ENCODE measurements around the gene DMRTC2.
A peak's percentile ranks its signal among the peaks of the same experiment; 100 is the strongest.

Gene DMRTC2

GRCh38 chr19:41888926-41889325 is 44.1 kb downstream of the DMRTC2 start:
- TF ChIP-seq CTCF (IDR thresholded peaks at IDR 0.05; ENCODE audit: insufficient read depth, low read length, missing control alignments), result no peak
- H3K4me3 ChIP-seq (ENCODE audit: low read depth, low read length), result no peak overlapping the region
- POLR2A ChIA-PET, result no interaction called here
- CTCF ChIA-PET, result interaction anchor here (1.0 kb wide), 1 partner anchor 51 kb away, joined by 3 read pairs; no protein-coding TSS in a partner anchor
- no peak for DNase-seq (ENCODE audit: low read depth, low spot score)

GRCh38 chr19:41889896-41890295 is 45.1 kb downstream of the DMRTC2 start:
- no peak for DNase-seq (ENCODE audit: low read depth, low spot score)
- TF ChIP-seq CTCF (IDR thresholded peaks at IDR 0.05; ENCODE audit: insufficient read depth, low read length, missing control alignments), result no peak
- H3K4me3 ChIP-seq (ENCODE audit: low read depth, low read length), result no peak overlapping the region
- CTCF ChIA-PET, result no interaction called here
- POLR2A ChIA-PET, result interaction anchor here (0.6 kb wide), 1 partner anchor 21 kb away, joined by 3 read pairs; no protein-coding TSS in a partner anchor

GRCh38 chr19:41890936-41891335 is 46.1 kb downstream of the DMRTC2 start:
- CTCF ChIA-PET, result interaction anchor here (1.0 kb wide), 1 partner anchor 60 kb away, joined by 4 read pairs; no protein-coding TSS in a partner anchor

GRCh38 chr19:41892173-41892902 is 47.5 kb downstream of the DMRTC2 start:
- ChIA-PET CTCF (no interaction called here), POLR2A (no interaction called here)
- DNase-seq (ENCODE audit: low read depth, low spot score), result no peak
- H3K4me3 ChIP-seq (ENCODE audit: low read depth, low read length), result no peak overlapping the region
- TF ChIP-seq CTCF (IDR thresholded peaks at IDR 0.05; ENCODE audit: insufficient read depth, low read length, missing control alignments), result no peak

More at GRCh38 chr19:41890936-41891335, 46.1 kb downstream of the DMRTC2 start:
- no peak overlapping the region for H3K4me3 ChIP-seq (ENCODE audit: low read depth, low read length)
- DNase-seq (ENCODE audit: low read depth, low spot score), result no peak
- TF ChIP-seq CTCF (IDR thresholded peaks at IDR 0.05; ENCODE audit: insufficient read depth, low read length, missing control alignments), result no peak
- POLR2A ChIA-PET, result no interaction called here

- CTCF ChIA-PET, result no interaction called here
- DNase-seq (ENCODE audit: low read depth, low spot score), result no peak
- peak; percentile 8 for TF ChIP-seq CTCF (IDR thresholded peaks at IDR 0.05; ENCODE audit: insufficient read depth, low read length, missing control alignments)
- POLR2A ChIA-PET, result no interaction called here
- no peak overlapping the region for H3K4me3 ChIP-seq (ENCODE audit: low read depth, low read length)
Observed at GRCh38 chr19:41893899-41894298, 49.1 kb downstream of the DMRTC2 start.

- ChIA-PET CTCF (no interaction called here), POLR2A (no interaction called here)
- no peak for DNase-seq (ENCODE audit: low read depth, low spot score)
- no peak for TF ChIP-seq CTCF (IDR thresholded peaks at IDR 0.05; ENCODE audit: insufficient read depth, low read length, missing control alignments)
- no peak overlapping the region for H3K4me3 ChIP-seq (ENCODE audit: low read depth, low read length)
Observed at GRCh38 chr19:41894350-41894749, 49.5 kb downstream of the DMRTC2 start.

Data from AG04449 (cell line).